LoVo (cell line): ENCODE measurements around the gene LPGAT1.

ENCODE experiments used
- DNase-seq: peaks from one replicate; pipeline ENCODE4 v3.0.0-alpha.2; 2016; ENCODE audit warnings: low spot score

Gene LPGAT1

DNA sequence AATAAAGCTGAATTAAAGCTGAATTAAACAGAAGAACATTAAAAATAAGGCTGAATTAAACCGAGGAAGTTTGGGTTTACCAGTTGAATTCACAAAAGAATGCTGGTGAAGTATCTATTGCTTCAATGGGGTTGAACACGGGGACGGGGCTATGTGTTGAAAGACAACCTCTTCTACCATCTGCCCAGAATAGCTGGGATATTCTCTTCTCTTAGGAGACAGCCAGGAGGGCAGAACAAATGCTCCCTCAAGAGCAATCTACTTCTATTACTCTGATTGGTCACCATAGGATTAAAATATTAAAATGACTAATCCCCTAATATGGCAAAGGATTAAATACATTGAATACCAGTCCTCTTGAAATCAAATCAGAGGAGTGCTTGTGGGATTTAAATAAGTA is 68.4 kb downstream of the LPGAT1 start:
- DNase-seq, result no peak

DNA sequence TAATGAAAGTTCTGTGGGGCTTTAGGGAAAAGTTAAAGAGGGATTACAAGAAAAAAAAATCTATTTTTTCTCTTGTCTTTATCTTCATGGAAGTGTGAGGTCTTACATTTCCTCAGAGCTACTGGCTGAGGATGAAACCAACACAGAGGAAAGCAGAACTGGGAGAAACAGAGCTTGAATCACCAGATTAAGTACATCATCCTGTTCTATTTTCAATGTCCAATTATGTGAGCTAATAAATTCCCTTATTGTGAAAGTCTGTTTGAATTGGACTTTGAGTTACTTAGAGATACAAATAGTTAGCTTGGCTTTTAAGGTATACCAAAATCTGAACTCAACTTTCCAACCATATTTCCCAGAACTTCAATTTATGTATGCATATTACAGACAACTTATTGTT is 69.2 kb downstream of the LPGAT1 start:
- no peak for DNase-seq

DNA sequence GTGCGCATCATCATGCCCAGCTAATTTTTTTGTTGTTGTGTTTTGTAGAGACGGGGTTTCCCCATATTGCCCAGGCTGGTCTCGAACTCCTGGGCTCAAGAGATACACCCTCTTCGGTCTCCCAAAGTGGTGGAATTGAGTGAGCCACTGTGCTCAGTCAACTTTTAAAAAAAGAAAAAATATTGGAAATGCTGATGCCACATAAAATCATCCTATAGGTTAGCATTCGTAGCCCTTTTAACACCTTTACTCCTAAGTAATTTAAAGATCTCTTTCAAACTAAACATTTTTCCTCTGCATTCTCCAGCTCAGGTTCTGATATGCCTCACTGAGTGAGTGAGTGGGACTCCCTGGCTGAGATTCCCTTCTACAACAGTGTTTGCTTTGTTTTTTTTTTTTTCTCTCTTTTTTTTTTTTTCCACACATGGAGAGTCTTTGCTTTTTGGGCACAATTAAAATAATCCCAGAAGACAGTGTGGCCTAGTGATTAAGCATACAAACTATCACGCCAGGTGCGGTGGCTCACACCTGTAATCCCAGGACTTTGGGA is 74.0 kb downstream of the LPGAT1 start:
- DNase-seq, result no peak

DNA sequence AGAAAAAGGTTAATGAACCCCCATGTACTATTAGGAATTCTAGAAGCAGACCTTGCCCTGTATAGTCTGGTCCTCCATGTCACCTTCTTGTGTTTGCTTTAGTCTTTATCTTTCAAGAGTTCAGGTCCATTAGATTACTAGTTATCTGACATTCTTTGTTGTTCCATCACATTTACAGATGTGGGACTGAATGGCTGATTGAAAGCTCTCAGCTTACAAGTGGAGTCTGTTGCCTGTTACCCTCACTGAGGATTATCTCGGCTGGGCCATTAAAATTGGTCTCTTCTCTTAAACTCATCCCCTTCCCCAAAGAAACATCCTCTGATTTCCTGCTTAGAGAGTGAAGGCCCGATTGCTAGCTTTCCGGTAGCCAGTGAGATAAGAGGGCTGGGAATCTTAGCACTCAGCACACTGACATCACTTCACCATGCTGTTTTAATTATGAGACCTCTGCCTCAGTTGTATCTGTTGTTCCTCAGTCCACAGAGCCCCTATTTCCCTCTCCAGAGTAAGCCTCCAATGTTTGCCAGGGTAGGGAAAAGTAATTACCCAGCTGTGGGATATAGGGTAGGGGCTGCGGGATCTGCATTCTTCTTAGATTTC is 76.8 kb downstream of the LPGAT1 start:
- no peak for DNase-seq

DNA sequence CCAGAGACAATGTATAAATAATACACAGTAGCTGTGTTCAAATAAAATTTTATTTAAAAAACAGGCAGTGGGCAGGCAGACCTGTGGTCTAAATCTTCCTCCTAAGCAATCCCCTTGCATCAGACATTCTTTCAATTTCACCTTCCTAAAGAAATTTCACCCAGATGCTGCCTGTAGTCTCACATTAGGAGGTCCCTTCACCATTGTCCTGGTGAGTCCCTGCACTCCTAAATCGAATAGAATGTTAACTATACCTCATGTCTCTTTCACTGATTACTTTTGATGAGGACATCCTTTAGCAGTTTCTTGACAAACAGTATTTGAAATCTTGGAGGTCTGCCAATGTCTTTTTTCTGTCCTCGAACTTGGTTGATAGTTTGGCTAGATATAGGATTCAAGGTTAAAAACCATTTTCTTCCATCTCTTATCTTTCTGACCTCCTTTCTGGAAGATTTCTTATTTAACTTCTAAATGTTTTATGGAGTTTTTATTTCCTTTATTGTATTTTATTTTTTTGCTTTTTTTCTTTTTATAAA is 77.5 kb downstream of the LPGAT1 start:
- DNase-seq, result no peak

DNA sequence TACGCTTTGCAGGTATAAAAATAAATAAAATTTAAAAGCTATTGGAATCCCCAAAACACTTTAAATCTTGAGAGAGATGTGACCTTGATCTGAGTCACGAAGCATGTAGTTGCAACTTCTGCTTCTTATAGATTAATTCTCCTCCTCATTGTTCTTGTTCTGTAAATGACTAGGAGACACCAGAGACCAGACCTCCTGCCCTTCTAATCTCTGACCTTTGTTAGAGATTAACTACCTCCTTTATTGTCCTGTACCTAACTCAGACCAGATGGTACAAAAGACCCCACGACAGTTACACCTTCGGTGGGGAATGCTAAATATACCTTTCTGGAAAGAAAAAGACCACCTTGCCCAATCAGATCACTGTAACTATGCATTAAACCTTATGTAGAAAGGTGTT is 78.2 kb downstream of the LPGAT1 start:
- no peak for DNase-seq

DNA sequence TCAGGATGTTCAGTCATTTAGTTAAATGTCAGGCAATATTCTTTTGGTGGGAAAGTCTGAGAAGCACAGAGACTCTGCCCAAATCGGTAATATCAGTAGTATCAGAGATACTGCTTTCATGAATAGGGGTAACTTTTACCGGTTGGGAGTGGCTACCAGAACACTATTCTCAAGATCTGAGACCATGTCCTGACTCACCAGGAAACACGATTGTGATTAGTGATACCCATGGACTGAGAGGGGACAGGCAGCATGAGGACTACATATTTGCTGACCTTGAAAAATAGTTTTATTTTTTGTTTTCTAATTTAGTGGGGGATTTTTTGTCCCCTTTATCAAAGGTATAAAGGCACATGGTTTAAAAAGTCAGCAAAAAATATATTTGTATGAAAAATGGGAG is 79.1 kb downstream of the LPGAT1 start:
- no peak for DNase-seq

DNA sequence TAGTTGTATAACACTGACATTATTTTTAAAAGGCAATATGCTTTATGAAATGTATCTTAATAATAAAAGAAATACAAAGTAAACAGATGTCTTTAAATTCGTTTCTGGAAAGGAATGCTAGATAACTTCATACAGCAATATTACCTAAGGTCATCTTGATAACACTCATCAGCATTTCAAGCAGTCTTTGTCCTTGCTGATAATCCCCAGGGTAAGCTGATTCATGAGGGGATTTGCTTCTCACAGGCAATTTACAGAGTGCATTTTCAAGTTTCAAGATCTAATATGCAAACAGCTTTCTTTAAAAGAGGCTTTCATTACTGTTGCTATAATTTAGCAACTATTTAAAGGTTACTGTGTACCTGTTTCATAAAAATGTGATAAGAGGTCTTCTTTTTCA is 80.0 kb downstream of the LPGAT1 start:
- no peak for DNase-seq

DNA sequence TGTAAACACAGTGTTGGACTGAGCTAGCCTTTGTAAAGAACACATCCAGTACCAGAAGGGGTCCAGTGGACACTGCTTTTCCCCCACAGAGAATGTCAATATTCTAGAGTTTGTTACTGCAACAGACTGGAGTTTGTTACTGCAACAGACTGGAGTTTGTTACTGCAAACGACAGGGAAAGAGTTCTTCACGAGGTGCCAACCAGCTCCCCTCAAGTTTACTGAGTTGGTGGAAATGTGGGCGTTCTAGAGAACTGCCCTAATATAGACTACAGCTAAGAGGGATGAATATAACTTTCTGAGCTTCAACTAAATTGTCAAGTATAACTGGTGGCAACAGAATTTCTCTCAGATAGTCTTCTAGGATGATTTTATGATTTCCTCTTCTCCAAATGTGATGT is 81.3 kb downstream of the LPGAT1 start:
- no peak for DNase-seq

DNA sequence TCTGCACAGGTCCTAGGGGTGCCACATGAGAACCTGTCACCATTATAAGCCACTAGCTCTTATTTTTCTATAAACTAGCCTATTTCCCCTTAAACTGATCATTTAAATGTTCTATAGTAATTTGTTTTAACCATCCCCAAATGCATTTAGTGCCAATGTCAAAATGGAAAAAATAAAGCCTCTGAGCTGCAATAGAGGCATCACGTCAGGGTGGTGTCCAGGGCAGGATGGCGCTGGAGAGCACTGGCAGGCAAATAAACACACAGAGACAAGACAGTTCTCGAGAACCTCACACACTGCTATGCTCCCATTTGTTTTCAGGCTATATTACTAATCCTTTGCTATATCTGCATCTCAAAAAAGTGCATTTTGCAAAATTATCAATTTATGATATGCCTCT is 81.8 kb downstream of the LPGAT1 start:
- DNase-seq, result no peak

DNA sequence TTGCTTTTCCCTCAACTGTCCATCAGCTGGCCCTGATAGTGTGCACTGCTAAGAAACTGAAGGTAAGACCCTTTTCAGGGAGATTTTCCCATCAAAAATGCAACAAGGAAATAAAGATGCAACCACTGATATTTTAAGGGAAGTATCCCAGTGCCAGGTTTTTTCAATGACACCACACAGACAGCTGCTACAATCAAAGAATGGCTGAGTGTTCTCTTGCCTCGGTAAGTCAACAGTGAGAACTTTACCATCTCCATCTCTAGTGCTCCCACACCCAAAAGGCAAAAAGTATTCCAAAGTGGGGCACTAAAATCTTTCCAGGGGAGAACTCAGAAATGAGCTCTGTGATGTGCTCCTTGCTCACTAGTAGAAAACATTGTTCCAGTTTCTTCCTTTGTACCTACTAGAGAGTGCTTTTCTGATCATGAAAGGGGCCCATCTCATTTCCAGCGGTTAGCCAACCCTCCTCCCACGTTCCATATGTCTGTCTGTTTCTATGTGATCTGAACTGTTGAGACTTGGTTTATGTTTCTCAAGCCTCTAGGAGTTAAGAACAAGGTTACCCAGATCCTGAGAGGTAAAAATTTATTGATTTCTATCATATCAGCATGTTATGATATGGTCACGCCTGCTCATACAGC is 87.6 kb downstream of the LPGAT1 start:
- no peak for DNase-seq

DNA sequence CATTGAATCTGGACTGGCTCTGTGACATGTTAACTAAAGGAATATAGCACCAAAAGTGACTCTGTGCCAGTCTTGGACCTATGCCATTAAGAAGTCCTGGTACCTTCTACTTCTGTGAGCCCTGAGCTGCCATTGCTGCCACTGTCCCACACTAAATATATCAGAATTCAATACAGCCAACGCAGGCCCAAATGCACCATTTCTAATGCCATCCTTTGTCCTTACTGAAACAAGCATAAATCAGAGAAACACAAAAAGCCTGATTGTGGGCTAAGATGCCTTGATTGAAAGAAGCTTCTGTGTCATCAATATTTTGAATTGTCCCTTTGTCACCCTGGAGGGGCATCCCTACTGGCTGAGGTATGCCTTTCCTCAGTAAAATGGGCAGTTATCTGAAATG is 88.3 kb downstream of the LPGAT1 start:
- DNase-seq, result no peak

DNA sequence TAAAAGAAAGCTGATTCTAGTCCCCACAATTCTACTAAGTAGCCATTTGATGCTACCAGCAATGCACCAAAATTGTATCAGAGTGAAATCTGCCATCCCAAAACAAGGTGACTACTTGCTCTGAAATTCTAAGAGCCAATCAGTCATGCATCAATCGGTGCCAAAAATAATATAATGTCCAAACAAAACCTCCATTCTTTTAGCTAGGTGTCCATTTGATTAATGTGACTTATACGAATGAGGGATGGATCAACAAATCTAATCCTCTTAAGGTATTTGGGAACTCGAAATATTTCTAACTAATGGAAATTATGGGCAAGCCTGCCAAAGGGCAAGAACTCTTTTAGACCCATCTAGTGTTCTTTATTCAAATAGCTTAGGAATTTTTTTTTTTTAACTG is 88.8 kb downstream of the LPGAT1 start:
- no peak for DNase-seq

DNA sequence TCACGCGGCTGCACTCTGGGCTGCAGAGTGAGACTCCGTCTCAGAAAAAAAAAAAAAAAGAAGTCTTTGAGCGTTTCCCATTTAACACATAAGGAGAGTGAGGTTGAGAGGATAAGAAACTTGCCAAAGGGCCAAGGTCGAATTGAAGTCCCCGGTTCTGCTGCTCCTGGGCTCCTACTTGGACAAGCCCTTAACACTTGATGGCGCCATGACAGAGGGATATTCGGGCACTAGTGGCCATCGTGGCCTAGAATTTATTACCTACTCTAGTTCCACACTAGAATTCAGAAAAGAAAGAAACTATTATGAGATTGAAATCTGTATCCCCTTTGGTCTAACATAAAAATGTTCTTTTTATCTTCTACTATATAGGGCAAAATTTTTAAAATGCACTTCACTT is 89.4 kb downstream of the LPGAT1 start:
- no peak for DNase-seq

DNA sequence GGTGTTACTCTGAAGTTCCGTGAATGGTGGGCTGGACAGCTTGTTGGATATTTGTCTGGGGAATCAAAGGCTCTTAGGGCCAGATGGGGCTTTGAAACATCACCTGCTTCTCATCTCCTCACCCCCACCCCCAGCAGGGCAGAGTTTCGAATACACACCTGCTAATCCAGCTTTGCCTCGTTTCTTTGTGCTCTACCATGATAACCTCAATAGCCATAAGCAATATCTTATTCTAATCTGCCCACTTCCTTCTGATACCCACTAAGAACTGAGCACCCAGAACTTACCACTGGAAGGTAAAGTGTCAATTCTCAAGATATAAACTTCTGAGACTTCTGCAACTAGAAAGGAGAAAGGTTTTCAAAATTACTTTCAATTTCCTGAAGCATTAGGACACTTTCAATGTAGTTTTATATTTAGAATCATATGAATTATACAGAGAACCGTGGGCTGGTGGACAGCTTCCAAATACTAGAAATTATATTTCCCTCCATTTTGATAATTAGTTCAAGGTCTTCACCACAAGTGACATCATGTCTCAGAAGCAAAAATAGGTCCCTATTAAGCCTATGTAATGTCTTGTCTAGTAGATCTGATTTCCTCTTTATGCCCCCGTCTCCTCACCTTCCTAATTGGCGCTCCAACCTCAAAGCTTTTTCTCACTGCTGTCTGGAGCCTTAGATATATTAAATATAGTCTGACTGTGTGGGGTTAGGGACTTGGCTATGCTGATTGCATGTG is 90.7 kb downstream of the LPGAT1 start:
- no peak for DNase-seq

DNA sequence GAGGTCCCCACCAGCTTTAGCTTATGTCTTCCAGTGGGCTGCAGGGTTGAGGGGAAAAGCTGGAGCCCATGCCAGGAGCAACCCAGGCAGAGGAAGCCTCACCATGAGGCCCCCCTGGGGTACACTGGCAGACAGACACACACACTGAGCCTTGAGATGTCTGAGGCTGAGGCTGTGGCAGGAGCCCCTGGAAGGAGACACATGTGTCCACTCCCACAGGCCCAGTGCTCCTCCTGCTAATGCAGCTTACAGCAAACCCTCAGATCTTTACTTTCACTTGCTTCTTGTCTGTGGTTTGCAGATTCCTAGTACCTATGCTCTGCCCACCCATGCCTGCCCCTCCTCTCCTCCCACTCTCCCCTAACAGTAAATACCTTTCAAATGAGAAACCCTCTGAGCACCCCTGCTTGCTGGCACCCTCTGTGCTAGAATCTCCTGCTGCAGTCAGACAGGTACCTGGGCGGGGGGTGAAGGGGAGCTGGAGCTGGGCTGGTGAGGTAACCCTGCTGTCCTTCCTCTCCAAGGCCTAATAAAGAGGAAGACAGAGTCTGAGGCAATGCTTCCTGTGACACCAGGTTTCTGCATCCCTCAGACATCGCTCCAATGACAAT is 91.8 kb downstream of the LPGAT1 start:
- DNase-seq, result no peak

DNA sequence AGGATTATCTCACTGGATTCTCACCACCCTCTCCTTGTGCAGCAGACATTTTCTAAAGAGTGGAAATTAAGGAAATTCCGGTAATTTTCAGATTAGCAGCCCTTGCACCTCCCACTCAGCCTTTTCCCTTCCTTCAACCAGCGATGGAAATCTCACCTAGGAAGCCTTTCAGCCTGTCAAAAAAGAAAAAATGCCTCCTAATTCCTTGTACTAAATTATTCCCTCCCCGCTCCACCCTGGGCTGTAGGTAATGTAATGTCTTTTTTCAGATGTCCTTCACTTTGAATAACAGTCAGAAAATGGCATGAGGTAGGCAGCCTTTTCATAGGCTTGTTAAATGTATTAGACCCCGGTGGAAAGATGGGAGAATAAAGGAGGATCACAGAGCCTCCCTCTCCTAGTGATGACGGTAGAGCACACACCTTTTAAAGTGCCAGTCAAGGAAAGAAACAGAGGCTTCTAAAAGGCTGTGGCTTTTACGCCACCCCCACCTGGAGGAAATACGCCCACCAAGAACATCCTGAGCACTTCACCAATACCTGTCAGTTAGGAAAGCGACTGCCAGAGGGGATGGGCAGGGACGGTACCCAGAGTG is 92.4 kb downstream of the LPGAT1 start:
- no peak for DNase-seq

DNA sequence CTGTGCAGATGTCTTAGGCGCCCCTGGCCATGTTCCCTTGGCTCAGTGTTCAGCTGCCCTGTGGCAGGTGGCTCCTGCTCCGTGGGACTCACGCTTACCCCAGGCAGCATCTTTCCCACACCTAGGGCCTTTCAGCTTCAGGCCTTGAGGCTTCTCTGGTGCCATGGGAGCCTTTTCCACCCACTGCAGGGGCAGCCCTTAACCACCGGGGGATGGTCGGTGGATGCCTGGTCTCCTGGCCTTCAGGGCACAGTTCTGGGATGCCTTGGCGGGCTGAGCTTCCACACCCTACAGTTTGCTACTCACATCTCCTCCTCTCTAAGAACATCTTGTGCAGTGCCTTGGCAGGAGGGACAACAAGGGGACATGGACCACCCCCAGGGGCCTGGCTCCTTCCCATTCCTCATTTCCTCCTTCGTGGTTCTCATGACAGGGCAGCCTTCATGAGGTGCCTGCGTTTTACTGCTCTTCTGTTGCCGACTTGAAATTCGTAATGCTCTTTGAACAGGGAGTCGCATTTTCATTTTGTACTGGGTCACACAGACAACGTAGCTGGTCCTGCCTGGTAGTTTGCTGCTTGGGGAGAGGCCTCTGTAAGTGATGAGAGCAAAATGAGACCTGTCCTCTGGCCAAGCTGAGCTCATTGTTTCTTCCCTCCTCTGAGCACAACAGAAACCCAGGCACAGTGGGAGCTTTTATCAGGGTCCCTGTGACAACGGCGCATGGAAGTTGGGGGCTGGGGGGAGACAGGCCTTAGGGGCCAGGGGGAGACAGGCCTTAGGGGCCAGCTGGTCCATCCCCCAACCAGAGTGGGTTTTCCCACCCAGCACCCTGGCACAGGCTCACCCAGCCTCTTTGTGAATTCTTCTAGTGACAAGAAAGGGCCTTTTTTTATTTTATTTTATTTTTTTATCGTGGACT is 93.2 kb downstream of the LPGAT1 start:
- no peak for DNase-seq

DNA sequence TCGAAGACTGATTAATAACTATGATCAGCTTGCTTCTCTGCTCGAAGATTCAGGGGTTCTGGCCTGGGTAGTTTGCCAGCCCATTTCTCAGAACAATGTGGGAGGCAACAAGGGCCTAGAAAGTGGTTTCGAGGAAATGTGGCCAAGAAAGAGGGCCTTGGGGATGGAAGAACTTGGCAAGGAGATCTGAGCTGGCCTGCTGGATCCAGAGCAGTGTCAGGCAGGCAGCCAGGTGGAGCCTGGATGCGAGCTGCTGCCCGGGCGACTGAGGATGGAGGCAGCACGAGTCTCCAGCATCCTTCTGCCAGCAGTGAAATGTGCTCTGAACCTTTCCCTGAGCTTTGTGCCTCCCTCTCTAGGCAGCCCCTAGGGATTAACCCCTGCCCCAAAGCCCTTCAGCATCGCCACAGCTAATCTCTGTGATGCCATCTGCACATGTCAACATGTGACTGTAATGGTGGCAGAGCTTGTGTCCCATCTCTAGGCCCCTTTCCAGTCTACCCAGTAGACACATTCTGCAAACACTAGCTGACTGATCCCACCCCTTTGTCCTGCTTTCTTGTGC is 94.1 kb downstream of the LPGAT1 start:
- no peak for DNase-seq

DNA sequence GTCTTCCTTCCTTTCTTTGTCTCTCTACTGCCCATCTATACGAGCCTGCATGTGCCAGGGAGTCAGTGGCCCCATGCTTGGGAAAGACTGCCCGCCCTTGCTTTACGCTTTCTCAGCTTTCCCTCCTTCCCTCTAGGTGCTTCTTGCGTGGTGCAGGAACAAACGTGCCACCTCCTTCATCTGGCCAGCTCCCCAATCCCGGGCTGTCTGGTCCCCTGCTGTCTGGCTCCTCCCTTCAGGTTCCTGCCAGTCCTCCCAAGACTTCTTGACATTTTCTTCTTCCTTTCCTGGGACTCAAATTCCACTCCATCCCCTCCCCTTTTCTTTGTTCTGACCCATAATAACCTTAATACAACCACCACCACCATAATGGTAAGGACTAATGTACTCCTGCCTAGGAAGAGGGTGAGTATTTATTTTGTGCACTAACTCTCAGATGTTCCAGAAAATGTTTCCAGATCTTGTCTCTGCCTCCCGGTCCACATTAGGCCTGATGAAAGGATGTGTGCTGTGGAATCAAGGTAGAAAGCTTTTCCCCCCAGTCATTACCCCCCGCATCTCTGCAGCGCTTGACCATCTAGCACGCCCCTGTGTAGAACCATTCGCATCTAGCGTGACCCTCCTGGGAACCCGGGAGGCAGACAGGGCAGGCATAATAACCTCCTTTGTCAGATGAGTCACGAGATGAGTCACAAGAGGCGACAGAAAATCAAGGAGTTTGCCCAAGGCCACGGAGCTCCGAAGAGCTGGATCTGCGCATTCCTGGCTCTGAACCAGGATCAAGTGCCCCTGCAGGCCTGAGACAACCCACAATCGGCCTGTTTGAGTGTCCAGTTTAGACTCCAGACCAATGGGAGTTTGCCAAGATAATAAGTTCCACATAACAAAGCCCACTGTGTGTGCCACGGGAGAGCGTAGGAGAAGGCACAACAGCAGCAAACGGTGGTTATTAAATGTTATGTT is 95.1 kb downstream of the LPGAT1 start:
- DNase-seq, result peak; percentile 90
